HG02763 (cell line): ENCODE measurements around the gene LCP2.
A peak's percentile ranks its signal among the peaks of the same experiment; 100 is the strongest.

Source experiments
- ATAC-seq: cut with Tn5 transposase; IDR thresholded peaks from one replicate; pipeline ENCODE4 v1.9.1; 2021; ENCODE audit warnings: mild to moderate bottlenecking, moderate library complexity; ENCODE audit not compliant: unreplicated experiment

LCP2 gene

GRCh38 chr5:170297589-170298462 is at the start of gene LCP2:
Gene LCP2 (minus strand): TSS chr5:170297777. CDS start chr5:170297611, 166 bp downstream.
- ATAC-seq: peak; percentile 47

DNA sequence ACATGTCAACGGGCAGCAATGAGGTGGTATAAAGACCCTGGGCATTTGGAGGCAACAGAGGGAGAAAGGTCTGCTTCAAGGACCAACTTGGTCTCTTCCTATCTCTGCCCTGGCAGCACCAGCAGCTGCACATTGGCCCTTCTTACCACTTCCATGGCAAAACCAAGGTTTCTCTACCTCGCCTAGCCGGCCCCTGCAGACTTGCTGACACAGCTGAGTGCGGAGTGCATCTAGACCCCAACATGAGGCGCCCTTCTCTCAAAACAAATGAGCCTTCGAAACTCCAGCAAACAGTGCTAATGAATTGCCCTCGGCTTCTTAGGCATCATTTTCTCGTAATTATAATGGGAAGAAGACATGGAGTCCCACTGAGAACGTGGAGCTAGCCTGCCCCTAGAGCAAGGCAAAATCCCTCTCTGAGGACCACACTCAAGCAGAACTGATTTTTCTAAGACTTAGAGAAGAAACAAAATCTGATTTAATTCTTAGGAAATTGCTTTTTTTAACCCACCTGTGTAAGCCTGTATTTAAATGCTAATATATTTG is 49.5 kb upstream of the LCP2 start:
- ATAC-seq: no peak

GRCh38 chr5:170345971-170346370 is 48.4 kb upstream of the LCP2 start:
- no peak for ATAC-seq

- no peak for ATAC-seq
Observed at GRCh38 chr5:170343177-170343576, 45.6 kb upstream of the LCP2 start.

DNA sequence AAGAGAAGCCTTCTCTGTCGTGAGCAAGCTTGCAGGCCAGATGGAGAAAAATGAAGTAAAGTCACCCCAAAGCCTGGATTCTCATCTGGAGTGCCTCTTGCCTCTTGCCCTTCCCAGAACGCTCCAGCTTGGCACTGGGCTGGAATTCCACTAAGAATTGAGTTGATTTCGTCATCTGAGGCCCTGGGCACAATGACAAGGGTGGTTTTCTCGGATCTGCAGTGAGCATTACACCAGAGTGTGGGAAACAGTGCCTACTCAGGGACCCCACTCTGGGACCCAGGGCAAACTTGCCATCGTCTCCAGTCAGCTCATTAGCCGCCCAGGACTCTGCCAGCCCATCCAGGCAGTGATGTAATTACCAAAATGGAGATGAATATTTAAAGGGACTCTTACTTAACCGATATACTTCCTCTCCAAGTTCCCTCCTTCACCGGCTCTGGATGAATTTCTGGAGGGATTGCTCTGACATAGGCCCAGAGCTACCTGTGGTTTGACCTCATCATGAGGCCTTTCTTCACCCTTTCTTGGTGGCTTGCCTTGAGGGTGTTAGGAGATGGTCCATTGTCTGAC is 44.7 kb upstream of the LCP2 start:
- no peak for ATAC-seq

GRCh38 chr5:170341545-170341944 is 44.0 kb upstream of the LCP2 start:
- no peak for ATAC-seq

- no peak for ATAC-seq
Observed at GRCh38 chr5:170339780-170340167, 42.2 kb upstream of the LCP2 start.

GRCh38 chr5:170338933-170339779 is 41.6 kb upstream of the LCP2 start:
- ATAC-seq: peak; percentile 79

GRCh38 chr5:170338291-170338690 is 40.7 kb upstream of the LCP2 start:
- ATAC-seq: no peak

DNA sequence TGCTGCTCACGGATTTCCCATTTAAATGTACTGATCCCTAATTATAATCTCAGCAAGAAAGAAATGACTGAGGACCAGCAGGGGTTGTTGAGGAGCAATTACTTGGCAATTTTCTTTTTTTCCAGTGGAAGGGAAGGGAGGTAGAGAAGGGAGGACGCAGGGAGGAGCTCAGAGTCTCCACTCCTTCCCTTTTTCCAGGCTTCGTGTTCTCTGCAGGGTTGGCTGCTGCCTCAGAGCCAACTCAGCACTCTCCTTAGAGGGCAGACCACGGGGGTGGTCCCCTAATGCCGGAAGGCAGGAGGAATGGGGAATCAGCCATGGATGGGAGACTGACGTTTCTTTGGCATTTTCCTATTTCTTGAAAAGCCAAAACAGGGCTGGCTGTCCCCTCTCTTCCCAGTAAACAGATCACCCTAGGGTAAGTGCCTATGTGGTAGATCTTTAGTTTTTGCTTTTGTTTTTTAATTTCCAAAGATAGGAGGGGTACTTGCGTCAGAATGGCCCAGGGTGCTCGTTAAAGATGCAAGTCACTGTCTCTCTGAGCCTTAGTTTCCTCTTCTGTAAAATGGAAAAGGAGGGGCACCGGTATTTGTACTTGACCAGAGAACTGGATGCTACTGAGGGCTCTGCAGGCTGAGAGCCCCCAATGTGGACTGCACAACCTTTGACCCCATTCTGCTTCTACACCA is 39.6 kb upstream of the LCP2 start:
- no peak for ATAC-seq

DNA sequence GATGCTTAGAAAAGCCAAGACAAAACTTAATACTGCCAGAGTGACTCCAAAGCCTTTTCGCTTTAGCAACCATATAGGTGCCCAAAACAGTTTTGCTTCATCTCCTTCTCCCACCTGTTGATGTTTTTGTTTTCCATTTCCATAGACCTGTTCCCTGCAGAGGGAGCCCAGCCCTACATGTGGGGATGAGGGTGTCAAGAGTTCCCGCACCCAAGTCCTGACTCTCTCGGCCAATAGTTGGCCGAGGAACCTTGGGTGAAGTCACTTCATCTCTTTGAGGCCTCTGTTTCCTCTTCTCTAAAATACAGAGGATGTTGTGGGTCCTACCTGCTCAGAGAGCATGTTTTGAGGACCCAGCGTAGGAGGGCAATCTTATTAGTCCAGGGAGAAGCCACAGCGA is 38.5 kb upstream of the LCP2 start:
- ATAC-seq: no peak

DNA sequence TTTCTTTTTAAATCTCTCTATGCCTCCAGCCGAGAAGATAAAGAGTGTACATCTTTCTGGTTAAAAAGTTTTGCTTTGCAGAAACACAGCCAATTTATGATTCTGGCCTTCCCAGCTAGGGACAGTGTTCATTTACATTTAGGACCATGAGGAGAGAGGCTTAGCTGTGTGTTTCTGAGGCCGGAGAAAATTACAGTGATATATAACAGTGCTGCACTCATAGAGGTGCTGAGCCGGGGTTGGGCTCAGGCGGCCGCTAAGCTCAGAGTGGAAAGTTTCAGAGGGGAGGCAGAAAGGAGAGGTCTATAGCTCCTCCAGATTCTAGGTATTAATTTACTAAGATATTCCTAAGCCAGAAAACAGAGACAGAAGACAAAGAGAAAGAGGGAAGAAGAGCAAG is 37.0 kb upstream of the LCP2 start:
- no peak for ATAC-seq

DNA sequence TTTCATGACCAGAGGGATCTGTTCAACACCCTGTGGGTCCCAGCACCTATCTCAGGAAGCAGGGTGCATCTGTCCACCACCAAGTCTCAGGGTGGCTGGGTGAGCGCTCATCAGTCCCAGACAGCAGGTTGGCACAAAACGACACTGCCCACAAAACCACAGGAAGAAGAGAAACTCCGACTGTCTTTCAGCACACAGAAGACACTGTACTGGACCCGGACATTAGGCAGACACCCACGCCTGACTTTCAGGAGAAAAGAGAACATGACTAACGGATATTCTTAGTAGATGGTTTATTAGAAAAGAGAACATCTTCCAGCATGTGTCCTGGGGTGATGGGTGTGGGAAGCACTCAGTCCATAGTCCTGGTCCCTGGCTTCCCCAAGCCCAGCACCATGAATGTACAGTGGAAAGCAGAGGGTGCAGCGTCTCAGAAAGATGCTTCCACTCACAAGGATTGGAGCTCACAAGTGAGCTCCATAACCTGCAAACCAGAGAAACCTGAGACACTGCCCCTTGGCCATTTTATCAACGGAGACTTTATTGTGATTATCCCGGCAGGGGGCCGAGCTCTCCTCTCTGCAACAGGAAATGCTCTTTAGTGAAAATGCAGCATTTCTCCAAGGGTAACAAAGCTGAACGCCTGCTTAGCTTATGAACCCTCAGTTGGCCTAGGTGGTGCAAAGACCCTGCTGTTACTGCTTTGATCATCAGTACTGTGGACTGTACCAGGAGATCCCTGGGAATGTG is 35.8 kb upstream of the LCP2 start:
- ATAC-seq: peak; percentile 50

DNA sequence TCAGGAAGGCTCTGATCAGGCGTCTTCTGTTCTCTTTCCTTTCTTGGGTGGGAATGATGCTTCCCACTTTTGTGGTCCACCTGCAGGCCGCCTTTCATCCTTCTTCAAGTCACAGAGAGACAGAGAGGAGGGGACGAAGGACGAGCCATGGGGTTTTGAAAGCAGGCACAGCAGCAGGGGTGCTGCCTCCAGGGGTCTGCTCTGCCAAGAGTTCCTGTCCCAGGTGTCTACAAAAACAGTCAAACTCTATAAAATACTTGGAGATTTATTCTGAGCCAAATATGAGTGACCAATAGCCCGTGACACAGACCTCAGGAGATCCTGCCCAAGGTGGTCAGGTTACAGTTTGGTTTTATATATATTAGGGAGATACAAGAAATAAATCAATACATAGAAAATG is 34.5 kb upstream of the LCP2 start:
- ATAC-seq: no peak

GRCh38 chr5:170330568-170331054 is 33.0 kb upstream of the LCP2 start:
- ATAC-seq: no peak

DNA sequence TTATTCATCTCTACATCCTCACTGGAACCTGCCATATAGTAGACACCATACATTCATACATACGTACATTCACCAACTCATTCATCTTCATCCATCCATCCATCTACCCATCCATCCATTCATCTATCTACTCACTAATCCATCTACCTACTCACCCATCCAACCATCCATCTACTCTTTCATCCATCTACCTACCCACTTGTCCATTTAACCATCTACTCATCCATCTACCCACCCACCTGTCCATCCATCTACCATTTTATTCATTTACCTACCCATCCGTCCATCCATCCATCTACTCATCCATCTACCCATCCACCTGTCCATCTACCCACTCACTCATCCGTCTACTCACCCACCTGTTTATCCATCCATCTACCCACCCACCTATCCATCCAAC is 31.9 kb upstream of the LCP2 start:
- ATAC-seq: no peak

- ATAC-seq: no peak
Observed at GRCh38 chr5:170327829-170328228, 30.3 kb upstream of the LCP2 start.

GRCh38 chr5:170327168-170327567 is 29.6 kb upstream of the LCP2 start:
- no peak for ATAC-seq

GRCh38 chr5:170319301-170319700 is 21.7 kb upstream of the LCP2 start:
- no peak for ATAC-seq

DNA sequence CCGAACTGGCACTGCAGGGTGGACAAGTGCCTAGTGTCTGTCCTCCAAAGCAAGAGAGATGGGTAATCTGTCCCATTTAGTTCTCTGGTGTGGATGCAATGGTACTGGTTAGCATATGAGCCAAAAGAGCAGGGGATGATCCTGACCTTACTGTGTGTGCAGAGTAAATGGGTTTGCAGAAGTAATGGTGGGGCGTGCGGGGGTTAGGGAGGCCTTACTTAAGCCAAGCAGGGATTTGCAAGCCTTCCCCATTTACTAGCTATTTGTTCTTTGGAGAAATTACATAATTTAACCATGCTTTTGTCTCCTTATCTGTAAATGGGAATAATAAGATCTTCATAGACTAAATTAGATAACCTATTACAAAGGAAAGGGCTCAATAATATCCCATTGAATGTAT is 19.9 kb upstream of the LCP2 start:
- ATAC-seq: no peak
